Measurements from ENCODE around the gene SH2D4B.

Gene SH2D4B

DNA sequence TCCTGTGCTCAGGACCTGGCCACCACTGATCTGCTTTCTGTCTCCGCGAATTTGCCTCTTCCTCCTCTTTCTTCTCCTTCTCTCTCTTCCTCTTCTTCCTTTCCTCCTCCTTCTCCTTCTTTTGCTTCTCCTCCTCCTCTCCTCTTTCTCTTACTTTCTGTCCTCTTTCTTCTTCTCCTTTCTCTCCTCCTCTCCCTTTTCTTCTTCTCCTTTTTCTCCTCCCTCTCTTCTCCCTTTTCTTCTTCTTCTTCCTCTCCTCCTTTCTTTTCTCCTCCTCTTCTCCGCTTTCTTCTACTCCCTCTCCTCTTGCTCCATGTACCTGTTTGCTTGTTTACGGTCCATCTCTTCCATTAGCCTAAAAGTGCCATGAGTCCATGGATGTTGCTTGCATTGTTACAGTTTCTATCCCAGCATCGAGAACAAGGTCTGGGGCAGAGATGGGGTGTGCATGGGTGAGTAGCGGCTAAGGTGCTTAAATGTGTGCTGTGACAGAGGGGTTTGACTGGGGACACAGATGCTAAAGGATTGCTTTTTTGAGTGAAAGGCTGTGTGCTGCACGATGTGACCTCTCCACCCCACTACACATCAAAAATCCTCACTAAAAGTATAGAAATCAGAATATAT, 7.7 kb downstream of the SH2D4B start:
- DNase-seq: no peak

DNA sequence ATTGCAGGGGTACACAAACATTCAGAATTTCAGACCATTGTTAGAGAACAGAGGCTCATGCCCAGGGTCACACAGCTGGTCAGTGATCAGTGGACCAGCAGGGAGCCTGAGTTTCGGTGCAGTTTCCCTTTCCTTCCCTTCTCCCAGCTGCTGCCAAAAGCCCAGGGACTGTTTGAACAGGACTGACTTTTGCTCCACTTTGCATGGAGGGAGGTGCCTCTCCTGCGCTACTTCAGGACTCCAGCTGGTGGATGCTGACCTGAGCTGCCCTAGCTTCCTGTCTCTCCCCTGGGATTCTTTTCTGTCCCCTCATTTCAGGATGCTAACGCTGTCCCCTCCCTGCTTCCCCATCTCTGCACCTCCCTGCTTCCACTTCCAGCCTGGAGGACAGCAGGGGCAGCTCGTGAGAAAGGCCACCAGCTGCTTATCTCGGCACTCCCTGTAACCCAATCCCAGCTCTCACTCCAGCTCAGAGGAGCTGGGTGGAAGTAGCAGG, 14.5 kb downstream of the SH2D4B start:
- no peak for DNase-seq

- DNase-seq: no peak
These were observed 15.7 kb downstream of the SH2D4B start for GRCh38 chr10:80553436-80553835.

DNA sequence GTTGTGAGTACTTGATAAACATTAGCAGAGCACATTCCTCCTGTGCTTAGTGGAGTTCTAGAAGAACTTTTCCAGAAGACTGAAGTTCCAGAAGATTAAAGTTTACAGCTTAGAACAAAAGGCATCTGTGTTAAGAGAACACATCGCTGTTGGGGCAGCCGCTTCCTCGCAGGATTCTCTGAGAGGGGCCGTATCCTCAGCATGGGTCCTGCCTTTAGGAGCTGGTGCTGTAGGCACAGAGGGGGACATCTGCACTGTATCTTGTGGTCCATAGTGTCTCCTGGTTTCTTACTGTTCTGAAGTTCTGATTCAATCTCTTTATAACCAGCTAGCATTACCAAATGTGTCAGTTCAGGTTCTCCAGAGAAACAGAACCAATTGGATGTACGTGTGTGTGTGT, 16.3 kb downstream of the SH2D4B start:
- no peak for DNase-seq

DNA sequence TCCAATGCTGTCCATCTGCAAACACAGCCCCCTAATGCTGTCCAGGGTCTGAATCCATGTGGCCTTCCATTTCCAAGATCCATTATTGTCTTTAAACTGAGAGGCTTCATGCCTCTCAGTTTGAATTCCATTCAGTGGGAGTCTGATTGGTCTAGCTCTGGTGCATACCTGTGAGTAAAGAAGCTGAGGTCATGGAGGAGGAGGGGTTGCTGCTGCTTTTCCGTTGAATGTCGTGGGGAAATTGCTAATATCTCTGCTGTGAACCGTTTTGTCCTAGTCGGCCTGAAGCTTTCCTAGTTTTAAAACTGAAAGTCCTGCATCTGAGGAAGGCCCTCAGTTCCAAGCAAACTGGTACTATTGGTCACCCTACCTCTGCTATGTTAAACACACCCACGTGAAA, 17.7 kb downstream of the SH2D4B start:
- no peak for DNase-seq

- no peak for DNase-seq
These were observed 24.2 kb downstream of the SH2D4B start for GRCh38 chr10:80561950-80562349.

DNA sequence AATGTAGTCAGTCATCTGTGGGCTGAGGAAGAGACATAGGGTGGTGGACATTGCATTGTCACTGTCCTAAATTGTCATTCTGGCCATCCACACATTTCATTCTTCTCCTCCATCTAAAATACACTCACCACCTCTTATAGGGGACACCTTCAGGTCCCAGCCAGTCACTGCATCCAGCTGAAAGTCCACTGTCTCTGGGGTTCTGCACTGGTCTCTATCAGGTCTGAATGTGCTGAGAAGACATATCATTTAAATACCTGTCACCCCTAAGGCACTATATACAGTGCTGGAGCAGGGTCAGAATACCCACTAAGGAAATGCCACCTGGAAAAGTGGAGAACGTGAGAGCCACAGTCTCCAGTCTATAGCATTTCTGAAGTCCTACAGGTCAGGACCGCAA, 29.6 kb downstream of the SH2D4B start:
- DNase-seq: no peak

DNA sequence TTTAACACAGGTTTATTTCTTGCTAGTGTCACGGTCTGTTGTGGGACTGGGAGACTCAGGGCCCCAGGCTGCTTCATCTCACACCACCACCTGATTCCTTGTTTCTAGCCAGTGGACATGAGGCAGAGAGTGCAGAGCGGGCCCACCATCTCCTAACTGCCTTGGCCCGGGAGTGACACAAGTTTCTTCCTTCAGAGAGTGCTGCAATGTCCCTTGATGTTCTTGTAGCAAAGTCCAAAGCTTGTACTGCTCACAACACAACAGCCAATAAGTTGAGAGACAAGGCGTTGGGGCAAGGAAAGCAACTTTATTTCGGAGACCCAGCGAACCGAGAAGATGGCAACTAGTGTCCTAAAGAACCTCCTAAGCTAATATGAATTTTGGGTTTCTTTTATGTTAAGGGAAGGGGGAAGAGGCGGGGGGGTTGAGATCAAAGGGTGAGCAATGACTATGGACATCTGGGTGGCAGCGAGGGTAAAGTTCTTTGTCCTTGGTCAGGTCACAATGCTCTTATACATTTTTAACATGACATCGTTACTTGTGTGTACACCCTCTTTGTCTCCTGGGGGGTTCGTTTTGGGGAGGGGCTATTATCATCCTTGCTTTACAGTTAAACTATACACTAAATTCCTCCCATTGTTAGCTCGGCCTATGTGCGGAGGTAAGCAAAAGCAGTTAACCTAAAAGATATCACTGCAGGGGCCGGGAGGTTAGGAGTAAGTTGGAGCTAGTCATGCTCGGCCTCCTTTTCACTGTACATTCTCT, 31.6 kb downstream of the SH2D4B start:
- DNase-seq: no peak

- DNase-seq: no peak
These were observed 33.6 kb downstream of the SH2D4B start for GRCh38 chr10:80571352-80571751.

DNA sequence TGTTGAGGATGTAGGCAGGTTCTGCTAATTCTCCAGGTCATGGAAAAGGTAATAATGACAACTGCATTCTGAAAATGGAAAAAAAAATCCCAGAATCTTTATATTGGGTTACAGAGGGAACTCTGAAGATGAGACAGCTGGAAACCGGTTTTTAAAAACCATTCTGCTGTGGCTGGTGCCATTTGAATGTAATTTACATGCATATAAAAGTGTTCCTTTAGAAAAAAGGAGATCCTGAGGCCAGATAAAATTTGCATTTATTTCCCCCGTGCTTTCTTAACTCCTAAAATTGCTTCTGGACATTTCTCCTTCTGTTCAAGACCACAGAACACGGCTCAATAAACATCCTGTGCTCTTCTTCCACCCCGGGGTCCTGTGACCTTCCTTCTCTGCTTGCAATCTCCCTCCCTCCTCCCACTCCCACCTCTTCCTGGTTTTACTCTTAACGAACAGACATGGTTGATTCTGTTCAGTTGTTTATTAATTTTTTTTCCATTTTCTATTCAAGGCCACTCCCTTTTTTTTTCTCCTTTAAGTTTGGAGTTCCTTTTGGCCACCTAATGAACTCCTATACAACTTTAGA, 41.6 kb downstream of the SH2D4B start:
- peak in 1 of 2 experiments; percentile 11 for DNase-seq

GRCh38 chr10:80579849-80580637, 42.3 kb downstream of the SH2D4B start:
- no peak for DNase-seq

- DNase-seq: no peak
These were observed 43.2 kb downstream of the SH2D4B start for GRCh38 chr10:80580638-80581468.

- no peak for DNase-seq
These were observed 43.8 kb downstream of the SH2D4B start for GRCh38 chr10:80581469-80581835.

DNA sequence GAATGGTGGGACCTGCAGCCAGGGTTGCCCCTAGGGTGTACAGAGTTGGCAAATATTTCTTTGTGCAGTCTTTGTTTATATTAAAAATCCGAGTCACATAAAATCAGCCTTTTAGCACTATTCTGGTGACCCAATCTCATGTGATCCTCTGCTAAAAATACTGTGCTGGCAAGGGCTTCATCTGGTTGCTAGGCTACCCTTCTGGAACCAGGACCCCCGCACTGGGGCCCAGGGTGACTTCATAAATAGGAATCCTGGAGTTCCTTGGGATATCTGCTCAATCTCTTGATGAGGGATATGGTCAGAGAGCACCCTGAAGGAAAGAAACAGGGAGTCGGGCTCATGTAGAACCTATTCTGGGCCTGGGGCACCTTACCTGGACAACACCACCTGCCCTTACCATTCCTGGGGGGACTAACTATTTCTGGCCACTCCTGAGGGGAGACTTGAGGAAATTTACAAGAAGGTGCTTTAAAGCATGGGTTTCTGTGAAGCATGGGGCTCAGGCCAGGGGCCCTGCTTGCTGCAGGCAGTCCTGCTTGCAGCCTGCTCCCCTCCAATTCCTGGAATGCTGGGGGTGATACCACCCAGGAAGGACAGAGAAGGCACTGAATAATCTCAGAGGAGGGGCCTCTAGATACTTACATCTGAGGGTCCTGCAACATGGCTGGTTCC, 44.7 kb downstream of the SH2D4B start:
- DNase-seq: no peak

DNA sequence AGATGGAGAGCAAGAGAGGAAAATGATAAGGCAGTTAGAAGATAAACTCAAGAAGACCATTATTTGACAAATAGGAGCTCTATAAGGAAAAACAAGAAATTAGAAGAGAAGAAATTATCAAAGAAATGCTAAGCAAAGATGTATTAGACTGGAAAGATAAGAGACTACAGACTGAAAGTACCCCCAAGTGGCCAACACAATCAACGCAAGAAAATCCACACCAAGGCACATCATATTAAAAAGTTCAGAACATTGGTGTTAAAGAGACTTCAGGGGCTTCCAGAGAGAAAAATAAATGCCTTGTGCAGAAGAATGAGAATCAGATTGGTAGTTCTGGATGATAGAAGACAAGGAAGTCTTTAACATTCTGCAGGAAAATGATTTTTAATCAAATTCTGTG, 46.0 kb downstream of the SH2D4B start:
- DNase-seq: peak; percentile 36 to 69

- no peak for DNase-seq
These were observed 48.1 kb downstream of the SH2D4B start for GRCh38 chr10:80585812-80586211.

GRCh38 chr10:80588546-80588945, 50.8 kb downstream of the SH2D4B start:
- DNase-seq: no peak

GRCh38 chr10:80589726-80590373, 52.1 kb downstream of the SH2D4B start:
- no peak for DNase-seq

DNA sequence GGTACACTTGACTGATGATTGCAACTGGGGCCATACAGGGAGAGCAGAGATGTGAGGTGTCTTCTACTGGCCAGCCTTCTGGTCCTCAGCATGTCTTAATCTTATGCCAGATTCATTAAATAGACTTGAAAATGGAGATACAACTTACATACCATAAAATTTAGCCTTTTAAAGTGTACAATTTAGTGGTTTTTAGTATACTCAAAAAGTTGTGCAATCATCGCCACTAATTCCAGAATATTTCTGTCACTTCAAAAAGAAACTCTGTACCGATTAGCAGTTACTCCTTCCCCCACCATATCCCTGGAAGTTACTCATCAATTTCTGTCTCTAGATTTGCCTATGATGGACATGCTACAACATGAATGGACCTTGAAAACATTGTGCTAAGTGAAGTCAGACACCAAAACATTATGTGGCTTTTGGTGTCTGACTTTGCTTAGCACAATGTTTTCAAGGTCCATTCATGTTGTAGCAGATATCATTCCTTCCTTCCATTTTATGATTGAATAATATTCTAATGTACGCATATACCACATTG, 53.0 kb downstream of the SH2D4B start:
- DNase-seq: no peak

DNA sequence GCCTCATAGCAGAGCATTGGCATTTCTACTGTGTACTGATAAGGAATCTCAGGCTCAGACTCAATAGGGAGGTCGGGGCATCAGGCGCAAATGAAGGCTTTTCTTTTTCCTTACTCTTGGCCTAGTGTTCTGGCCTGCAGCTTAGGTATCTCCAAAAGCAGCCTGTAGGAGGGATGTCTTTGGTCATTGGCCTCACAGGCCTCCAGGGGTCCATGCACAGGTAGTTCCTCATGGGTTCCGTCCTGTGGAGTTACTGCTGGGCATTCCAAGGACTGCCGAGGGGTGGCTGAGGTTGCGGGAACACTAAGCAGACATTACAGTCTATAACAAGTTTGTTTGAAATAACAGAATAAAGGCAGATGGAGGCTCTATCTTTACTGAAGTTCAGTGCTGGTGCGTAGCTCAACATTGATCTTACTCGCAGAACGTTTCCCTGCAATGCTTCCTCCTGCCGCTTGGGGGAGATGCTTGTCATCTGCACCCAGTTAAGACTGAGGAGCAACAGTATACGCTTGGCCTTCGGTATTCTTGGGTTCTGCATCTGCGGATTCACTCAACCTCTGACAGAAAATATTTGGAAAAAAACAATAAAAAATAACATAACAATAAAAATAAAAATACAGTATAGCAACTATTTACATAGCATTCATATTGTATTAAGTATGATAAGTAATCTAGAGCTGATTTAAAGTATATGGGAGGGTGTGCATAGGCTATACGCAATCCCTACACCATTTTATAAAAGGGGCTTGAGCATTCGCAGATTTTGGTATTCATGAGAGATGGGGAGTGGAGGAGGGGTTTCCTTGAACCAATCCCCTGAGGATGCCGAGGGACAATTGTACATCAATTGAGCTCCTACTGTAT, 58.9 kb downstream of the SH2D4B start:
- peak; percentile 86 to 88 for DNase-seq

Data from Kasumi-1 (cell line).